CD4-positive, alpha-beta T cell treated with Interleukin-15 for 4 hours (primary cell): ENCODE results near the gene YPEL3.

Source experiments
- DNase-seq: peaks from one replicate; pipeline ENCODE4 v3.0.0-alpha.2; 2020; ENCODE audit warnings: low spot score

YPEL3 gene

DNA sequence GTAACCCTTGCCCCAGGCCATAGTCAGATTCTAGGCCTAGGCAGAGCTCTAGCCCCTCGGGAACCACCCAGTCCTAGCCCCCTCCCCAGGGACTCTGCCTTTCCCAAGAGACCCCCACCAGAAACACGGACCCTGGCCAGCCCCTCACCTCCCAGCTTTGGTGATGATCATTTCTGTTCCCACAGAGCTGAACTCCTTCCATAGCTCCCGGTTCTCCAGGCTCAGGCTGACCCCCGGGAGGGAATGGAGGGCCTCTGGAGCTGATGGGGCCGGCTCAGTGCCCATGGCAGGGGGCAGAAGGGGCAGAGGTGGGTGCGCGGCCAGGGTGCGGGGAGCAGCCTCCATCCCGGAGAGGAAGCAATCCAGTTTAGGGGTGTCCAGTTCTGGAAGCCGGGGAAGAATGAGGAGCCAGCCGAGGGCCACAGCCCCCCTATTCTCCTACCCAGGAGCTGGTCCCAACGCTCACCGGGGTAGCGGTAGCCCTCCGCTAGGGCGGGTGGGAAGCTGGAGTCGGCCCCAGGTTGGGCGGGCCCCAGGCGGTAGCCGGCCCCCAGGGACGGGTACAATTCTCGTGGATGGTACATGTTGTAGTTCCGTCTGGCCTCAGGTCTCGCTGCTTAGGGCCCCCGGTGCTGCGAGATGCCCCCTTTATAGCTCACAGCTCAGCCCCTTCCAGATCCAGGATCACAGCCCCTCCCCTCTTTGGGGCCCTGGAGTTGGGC lies 5.2 kb downstream of the YPEL3 start:
- DNase-seq = no peak

DNA sequence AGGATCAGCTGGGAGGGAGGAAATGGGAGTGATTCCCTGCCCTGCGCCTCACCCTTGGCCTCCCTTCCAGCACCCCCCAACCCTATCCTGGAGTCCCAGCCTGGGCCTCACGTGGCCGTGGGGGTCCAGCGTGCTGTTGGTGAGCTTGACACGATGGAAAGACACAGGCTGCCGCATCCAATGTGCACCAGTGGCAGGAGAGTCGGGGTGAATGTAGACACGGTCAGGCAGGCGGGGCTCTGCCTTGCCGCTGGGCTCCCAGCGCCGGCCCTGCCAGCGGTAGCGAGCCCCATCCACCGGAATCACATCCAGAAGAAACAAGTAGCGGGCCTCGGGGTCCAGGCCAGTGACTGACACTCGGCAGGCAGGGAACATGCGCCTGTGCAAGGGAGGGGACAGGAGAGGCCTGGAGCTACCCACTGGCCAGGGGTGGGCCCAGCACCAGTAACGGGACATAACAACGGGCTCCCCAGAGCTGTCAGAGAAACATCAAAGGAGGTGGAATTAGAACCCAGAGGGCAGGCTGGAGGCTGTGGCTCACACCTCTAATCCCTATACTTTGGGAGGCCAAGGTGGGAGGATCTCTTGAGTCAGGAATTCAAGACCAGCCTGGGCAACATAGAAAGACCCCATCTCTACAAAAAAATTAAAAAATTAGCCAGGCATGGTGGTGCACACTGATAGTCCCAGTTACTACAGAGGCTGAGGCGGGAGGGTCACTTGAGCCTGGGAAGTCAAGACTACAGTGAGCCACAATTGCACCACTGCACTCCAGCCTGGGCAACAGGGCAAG lies 7.0 kb downstream of the YPEL3 start:
- DNase-seq = no peak

DNA sequence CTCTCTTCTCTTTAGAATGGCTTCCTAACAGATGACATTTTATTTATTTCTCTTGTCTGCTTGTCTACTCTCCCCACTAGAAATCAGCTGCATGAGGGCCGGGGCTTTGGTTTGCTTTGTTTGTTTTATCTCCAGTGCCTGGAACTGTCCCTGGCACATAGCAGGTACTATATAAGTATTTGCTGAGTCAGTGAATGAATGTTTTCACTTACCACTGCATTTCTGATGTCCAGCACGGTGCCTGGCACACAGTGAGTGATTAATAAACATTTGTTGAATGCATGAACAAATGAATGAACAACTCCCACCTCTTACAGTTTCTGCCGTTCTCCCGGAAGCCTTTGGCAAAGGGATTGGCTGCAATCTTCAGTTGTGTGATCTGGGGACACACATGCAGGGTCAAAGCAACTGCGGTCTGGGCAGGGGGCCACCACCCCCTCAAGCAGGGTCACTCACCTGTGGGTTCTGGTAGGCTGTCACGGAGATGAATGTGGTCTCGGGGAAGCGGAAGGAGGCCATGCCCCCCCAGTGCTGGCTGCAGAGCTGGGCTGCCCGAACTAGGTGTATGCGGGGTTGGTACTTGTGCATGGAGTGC lies 7.7 kb downstream of the YPEL3 start:
- DNase-seq = no peak

DNA sequence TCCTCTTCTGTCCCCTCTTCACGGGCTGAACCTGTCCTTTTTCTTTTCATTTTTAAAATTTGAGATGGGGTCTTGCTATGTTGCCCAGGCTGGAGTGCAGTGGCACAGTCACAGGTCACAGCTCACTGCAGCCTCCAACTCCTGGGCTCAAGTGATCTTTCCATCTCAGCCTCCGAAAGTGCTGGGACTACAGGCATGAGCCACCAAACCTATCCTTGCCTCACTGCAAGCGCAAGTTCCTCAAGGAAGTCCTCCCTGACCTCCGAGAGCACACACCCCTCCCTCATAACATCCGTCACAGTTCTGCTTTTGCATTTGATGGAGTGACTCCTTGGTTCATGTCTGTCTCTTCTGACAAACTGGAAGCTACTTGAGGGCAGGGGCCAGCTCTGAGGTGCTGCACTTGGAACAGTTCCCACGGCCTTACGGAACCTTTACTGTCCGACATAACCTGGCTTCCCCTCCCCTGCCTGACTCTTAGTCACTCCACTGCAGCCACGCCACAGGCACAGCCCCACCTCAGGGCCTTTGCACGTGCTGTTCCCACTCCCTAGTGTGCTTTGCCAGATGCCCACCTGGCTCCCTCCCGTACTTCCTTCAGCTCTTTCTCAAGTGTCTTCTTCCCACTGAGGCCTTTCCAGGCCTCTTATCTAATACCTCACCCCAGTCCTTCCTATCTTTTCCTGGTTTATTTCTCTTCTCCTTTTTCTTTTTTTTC lies 8.7 kb downstream of the YPEL3 start:
- peak; percentile 12 for DNase-seq

DNA sequence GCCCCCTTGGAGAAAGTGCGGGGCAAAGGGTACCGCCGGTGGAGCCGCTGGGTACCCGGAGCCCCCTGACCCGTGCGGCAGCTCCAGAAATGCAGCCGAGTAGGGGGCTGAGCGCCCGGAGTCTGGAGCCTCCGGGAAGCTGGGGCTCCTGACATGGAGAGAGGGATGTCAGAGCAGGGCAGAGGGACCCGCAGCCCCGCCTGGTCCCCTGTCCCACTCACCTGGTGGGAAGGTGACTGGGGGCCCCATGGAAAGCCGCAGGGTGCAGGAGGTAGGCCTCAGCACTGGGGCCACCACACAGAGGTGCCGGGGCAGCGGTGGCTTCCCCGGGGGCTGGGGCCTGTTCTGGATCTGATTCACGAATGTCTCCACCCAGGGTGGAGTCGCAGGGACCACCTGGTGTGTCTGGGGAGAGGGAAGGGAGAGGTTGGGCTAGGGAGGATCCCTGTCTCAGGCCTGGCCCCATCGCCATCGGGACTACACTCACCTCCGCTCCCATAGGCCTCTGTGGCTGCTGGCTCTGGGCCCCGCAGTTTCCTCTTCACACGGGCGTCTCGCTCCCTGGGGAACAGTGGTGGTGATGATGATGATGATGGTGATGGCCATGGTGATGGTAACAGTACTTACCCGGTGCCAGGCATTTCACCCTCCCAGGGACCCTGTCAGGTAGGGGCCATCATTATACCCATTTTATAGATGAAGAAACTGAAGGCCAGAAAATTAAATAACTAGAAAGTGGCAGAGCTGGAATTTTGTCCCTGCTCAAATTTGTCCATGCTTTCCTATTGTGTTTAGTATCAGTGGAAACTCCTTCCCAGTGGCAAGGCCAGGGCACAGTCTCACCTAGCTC lies 9.5 kb downstream of the YPEL3 start:
- no peak for DNase-seq

DNA sequence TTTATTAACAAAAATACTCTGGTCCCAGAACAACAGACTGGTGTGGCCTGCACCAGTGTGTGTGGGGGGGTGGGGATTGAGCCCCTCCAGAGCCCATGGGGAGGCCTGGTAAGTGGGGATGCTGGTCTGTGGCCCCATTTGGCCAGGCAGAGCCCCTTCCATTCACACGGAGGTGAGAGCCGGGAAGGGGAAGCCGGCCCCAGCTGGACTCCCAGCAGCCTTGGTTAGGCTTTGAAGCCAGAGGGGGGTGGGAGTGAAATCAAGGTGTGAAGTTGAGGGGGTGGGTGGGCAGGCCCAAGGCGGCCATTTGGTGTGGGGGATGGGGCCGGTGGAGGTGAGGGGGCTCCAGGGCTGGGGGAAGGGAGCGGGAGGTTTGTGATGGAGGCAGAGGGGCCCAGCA lies 10.2 kb downstream of the YPEL3 start:
- no peak for DNase-seq

DNA sequence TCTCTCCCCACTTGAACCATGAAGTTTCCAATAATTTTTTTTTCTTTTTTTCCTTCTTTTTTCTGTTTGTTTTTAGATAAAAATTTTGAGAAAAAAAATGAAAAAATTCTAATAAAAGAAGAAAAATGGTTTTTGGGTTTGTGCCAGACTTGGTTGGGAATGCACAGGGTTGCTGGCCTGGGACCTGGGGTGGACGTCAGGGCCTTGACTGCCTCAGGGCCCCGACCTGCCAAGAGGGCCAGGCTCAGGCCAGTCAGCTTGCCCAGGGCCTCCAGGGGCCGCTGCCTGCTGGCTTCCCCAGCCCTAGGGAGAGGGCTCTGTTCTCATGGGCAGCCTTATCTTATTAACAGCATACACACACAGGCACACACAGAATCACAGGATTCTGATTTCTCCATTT lies 10.8 kb downstream of the YPEL3 start:
- no peak for DNase-seq

DNA sequence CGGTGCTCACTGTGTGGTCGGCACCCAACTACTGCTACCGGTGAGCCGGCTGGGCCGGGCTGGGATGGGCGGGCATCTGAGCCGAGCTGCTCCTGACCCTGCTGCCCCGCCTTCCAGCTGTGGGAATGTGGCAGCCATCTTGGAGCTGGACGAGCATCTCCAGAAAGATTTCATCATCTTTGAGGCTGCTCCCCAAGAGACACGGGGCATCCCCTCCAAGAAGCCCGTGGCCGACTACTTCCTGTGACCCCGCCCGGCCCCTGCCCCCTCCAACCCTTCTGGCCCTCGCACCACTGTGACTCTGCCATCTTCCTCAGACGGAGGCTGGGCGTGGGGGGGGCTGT lies 11.2 kb downstream of the YPEL3 start:
- no peak for DNase-seq

DNA sequence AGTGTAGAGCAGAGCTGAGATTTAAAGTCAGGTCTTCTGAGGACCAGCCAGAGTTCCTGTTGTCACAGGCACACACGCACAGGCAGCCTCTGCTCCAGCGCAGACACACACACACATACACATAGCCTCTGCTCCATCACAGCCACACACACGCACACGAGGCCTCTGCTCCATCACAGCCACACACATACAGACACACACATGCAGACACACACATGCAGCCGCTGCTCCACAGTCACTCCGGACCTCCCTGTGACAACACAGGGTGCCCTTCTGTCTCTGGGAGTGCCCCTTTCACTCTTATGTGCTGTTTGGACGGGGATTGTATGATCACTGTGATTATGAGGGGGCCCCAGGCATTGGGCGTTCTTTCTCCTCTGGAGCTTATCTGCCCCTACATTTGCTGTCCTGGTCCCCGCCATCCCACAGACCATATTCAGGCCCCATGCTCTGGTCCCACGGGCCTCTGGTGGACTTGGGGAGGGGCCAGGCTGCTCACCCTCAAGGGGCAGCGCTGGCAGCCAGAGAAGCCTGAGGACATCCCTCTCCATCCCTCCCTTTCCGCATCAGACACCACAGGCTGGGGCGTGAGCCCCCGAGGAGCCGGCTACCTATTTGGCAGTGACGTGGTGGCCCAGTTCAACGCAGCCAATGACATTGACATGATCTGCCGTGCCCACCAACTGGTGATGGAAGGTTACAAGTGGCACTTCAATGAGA lies 11.8 kb downstream of the YPEL3 start:
- no peak for DNase-seq

DNA sequence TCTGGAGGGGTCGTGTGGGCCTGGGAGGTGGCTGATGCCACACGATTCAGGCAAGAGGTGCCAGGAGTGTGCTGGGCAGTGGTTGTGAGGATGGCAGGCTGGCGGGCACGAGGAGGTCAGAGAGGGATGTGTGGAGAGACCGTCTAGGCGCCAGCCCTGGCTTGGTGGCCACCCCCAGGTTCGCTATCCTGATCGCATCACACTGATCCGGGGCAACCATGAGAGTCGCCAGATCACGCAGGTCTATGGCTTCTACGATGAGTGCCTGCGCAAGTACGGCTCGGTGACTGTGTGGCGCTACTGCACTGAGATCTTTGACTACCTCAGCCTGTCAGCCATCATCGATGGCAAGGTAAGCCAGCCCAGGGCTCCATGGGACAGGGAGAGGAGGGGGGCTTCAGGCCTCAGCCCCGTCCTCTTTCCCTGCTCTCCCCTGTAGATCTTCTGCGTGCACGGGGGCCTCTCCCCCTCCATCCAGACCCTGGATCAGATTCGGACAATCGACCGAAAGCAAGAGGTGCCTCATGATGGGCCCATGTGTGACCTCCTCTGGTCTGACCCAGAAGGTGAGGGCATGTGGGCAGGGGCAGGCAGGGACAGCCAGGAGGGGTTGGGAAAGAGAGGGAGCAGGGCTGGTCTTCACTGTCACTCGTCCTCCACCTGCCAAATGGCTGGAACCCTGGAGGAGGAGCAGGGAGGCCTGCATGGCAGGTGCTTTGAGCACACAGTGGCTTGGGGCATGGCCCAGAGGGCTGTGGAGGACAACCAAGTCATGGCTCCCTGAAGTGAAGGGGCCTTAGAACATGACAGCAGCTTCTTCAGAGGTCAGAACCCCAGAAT lies 12.6 kb downstream of the YPEL3 start:
- no peak for DNase-seq

DNA sequence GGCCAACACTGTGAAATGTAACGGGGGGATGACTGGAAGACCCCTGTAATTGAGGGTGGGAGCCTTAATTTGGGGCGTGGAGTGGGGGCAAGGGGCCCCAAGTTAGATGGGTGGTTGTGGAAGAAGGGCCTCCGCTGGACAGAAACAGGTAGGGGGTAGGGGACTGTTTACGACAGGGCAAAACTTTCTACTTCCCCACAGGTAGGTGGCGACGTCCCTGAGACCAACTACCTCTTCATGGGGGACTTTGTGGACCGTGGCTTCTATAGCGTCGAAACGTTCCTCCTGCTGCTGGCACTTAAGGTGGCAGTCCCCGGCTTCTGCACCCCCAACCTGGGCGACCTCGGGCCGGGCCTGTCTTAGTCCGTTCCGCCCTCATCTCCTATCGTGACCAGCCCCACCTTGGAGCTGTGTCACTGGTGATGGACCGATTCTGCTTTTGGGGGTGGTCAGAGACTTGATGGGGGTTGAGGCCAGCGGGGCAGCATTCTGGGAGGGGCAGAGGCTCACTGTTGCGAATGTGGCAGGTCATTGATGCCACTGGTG lies 13.4 kb downstream of the YPEL3 start:
- DNase-seq = no peak

DNA sequence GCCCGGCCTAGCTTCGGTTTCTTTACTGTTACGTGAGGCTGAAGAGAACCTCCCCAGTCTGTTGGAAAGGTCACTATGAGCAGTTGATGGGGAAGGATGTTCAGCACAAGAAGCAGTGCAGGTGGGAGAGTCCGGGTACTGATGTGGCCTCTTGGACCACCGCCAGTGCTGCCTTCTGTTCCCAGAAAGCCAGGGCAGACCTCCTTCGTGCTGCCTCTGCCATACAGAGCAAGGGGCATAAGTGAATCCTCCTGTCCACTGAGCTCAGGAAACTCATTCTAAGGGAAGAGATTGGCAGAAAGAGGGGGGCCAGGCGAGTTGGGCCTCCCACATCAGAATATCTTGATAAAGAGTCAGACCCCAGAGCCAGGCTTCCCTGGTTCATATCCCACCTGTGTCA lies 16.5 kb downstream of the YPEL3 start:
- DNase-seq = no peak

DNA sequence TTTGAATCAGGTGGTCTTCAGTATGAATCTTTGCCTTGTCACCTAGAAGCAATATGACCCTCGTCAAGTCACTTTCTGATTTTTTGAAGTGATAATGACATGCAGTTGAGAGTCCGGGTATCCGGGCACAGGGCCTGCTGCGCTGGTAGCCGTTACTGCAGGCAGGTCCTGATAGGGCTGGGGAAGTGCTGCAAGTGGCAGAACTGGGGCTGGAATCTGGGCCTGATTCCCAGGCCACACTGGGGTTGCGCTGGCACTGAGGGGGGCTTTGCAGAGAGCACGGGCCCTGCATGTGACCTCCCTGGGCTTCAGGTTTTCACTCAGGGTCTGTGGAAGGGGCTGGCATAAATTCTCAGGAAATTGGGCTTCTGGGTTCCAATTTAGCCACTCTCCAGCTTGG lies 17.3 kb downstream of the YPEL3 start:
- no peak for DNase-seq

DNA sequence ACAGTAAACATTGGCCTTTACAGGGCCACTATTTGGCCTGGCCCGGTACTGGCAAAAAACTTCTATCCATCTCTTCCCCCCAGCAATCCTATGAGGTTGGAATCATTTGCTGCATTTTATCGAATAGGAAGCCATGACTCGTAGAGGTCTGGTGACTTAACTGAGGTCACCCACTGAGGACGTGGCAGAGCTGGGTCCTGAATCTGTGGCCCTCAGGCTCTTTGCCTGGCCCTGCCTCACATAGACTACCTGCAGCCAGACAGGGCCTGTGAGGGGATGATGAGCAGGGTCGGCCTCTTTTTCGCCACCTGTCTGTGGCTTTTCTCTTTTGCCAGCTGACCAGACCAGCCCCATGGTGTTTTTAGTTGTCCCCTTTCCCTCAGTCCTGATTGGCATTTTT lies 18.4 kb downstream of the YPEL3 start:
- no peak for DNase-seq

DNA sequence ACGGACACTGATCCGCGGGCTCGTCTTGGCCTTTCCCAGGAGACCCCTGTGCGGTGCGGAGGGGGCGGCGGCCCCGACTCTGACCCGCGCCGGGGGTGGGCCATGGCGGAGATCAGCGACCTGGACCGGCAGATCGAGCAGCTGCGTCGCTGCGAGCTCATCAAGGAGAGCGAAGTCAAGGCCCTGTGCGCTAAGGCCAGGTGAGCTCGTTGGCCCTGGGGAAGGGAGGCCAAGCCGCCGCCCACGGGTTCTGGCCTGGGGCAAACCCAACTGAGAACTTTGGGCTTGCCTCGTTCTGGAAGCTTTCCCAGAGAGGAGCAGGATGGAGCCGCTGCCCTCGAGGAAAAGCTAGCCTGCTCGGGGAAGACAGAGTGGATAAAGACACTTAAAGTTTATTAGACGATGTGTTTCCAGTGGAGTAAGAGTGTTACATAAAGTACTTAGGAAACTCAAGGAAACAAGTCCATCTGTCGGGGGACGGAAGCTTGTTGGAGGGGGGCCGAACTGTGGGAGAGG lies 19.7 kb downstream of the YPEL3 start:
- DNase-seq = no peak

DNA sequence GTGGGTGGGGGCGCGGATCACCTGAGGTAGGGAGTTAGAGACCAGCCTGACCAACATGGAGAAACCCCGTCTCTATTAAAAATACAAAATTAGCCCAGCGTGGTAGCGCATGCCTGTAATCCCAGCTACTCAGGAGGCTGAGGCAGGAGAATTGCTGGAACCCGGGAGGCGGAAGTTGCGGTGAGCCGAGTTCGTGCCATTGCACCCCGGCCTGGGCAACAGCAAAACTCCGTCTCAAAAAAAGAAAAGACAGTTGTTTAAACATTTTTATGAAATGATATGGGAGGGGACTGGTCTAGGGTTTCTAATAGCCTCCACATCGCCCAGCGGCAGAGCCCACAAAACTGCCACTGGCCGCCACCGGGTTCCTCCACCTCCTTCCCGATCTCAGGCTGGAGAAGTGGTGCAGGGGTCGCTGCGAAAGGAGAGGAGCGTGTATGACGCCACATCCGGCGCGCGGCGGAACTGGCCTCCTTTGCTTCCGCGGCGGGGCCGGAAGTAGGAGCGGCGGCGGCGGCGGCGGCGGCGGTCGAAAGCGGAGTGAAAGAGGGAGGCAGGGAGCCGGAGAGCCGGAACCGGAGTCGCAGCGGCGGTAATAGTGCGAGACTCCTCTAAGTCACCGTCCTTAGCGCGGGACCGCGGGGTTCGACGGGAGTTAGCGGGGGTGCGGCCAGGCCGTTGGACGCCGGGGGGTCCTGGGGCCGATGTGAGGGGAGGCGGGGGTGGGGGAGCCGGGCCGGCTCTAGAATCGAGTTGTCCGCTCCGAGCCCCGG lies 20.3 kb downstream of the YPEL3 start, which contains the start of gene PPP4C:
Gene PPP4C, plus strand, starts transcription at position 492 of the 773 bp plus-strand sequence. CDS start 384 bp downstream, outside the sequence.
- DNase-seq = peak; percentile 82

DNA sequence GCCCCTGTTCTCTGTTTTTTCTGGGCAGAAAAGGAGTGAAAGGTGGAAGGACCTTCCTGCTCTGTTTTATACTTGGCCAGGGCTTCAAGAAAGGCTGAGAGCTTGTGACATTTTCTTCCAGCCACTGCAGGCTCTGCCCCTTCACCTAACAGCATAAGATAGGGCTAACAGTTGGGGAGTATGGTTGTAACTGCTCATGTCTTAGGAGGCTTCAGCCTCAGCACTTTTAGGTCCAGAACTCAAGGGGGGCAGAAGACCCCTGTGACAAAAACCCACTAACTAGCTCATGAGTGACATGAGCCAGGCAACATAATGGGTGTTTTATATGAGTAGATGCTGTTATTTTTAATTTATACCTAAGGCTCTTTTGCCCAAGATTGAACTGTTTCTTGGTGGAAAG lies 25.5 kb downstream of the YPEL3 start:
- no peak for DNase-seq

DNA sequence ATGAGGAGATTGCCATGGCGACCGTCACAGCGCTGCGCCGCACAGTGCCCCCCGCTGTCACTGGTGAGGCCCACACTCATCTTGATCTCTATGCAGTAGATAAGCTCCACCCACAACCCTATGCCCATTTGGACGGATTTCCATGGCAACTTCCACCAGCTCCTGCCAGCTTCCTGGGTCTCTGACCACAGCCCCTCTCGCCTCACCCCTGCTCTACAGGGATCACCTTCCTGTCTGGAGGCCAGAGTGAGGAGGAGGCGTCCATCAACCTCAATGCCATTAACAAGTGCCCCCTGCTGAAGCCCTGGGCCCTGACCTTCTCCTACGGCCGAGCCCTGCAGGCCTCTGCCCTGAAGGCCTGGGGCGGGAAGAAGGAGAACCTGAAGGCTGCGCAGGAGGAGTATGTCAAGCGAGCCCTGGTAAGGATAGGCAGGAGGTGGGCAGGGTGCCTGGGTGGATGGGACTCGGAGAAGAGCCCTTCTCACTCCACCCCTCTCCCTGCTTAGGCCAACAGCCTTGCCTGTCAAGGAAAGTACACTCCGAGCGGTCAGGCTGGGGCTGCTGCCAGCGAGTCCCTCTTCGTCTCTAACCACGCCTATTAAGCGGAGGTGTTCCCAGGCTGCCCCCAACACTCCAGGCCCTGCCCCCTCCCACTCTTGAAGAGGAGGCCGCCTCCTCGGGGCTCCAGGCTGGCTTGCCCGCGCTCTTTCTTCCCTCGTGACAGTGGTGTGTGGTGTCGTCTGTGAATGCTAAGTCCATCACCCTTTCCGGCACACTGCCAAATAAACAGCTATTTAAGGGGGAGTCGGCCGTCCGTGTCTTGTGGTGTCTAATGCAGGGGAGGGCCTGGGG lies 26.2 kb downstream of the YPEL3 start:
- DNase-seq = no peak
